ENCODE data around the gene ITPRIPL2. TPM values are rescaled to one million over a fixed set of nuclear protein-coding genes. Genes with fewer than 3 reads are reported as not detected.

Gene ITPRIPL2
- 71.8 and 78.6 TPM in 2 replicates for total RNA-seq

DNA sequence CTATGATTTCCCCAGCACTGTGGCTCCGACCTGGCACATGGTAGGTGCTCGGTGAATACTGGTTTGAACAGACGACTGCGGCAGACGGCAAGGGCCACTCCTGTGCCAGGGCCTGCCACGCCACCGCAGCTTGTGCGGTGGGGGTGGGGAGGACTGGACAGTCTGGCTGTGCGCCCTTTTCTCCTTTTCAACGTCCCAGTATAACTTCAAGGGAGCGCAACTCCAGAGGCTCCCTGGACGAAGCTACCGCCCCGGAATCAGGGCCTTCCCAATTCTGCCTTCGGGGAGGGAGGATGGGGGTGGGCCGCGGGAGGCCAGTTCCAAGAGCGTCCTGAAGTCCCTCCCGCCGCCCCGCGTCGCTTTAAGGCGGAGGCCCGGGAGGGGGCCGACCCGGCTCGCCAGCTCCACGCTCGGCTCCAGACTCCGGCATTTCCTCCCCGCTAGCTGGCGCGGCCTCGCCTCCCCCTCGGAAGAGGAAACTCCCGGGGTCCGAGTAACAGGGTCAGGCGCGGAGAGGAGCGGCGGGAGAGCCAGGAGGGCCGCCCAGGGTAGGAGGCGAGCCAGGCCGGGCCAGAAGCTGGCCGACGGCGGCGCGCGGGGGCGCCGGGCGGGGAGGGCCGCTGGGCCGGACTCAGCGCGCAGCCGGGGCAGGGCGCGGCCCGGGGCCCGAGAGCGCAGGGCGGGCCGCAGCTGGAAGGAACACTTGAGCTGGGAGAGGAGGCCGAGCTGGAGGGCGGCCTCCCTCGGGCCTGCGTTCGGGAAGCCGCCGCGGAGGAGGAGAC is at the start of gene ITPRIPL2:
ITPRIPL2 (plus strand) TSS at position 388 of the 782 bp plus-strand sequence. CDS start 498 bp downstream, outside the sequence.

DNA sequence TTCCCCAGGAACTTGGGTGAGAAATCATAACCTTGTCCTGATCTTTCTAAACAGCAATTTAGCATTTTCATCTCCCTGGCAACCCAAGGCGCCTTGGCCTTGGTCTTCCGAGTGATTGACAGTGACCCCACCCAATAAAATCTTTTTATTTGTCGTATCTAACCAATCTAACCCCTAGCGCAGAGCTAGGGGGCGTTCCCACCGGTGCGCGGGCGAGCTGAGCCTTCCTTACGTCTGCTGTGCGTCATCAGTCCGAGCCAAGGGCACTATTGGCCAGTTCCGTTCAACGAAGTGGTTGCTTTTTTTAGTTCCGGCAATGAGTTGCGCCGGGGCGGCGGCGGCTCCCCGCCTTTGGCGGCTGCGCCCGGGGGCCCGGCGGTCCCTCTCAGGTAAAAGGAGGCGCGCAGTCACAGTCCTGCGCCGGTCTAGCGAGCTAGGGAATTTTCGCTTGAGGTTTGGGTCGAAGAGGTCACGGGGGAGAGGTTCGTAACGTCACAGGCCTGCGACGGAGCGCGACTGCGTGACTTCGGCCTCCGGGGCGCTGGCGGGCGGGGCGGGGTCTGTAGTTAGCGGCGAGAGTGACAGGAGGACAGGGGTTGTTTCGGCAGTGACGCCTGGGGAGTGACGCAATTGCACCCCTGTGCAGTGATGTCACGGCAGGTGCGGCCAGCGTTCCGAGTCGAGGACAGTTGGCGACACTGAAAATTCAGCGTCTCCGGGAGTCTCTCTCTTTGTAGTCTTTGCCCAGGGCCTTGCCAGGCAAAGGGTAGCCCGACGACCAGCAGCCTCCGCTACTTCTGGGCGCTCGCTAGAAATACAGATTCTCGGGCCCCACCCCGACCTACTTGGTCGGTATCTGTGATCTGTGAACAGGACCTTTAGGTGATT is 46.2 kb upstream of the ITPRIPL2 start, which contains the start of gene COQ7:
COQ7 (plus strand) TSS at position 266 of the 888 bp plus-strand sequence; CDS start at position 317, 51 bp downstream.

DNA sequence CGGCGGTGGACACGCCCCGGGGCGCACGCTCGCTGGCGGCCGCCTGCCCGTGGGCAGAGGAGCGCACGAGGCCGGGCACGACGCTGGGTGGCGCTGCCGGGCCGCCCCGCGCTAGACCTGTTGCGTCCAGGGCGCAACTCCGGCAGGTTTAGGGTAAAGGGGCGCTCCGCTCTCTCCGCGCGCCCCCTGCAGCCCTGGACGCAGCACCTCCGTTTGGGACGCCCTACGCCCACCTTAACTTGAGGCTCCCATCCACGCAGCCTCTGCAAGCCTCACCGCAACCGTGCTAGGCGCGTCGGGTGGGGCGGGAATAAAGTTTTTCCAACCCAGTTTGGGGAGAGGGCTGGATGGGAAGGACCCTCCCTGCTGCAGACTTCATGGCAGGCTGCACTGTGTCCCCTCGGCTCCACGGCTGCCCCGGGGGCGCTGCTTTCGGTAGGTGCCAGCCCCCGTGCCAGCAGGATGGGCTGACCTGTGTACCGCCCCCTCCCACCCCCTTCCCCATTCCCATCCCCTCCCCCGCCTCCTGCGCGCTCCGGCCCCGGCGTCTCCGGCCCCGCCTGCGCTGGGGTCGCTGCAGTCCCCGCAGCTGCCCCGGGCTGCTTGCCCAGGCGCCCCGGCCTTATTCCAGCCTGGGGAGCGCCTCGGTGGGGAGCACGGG is 54.1 kb downstream of the ITPRIPL2 start, which contains the start of gene SYT17:
SYT17 (plus strand) TSS at position 531 of the 661 bp plus-strand sequence. CDS start 407 bp downstream, outside the sequence.

Other genes with a start within 250 kb of the ITPRIPL2 start
- gene SMG1, start 187.6 kb upstream of the ITPRIPL2 start, total RNA-seq, result 78.7 and 86.7 TPM in 2 replicates
- 0.85 and 2.7 TPM in 2 replicates for gene TMC7, start 130.0 kb upstream of the ITPRIPL2 start, total RNA-seq
- gene COQ7, start 46.4 kb upstream of the ITPRIPL2 start, total RNA-seq, result 18.5 and 18.9 TPM in 2 replicates
- 0.46 and 0.63 TPM in 2 replicates for gene SYT17, start 54.3 kb downstream of the ITPRIPL2 start, total RNA-seq
- not detected in 2 replicates for gene CLEC19A, start 171.8 kb downstream of the ITPRIPL2 start, total RNA-seq